Glutamatergic neuron (in vitro differentiated cells): ENCODE data around the gene ITCH. TPM values are rescaled to one million over a fixed set of nuclear protein-coding genes. Genes with fewer than 3 reads are reported as not detected.

Source experiments
- DNase-seq: peaks from one replicate; pipeline ENCODE4 v3.0.0; 2022
- H3K27ac Mint-ChIP-seq: one replicate; pipeline ENCODE4 v1.8.0; 2020; ENCODE audit warnings: mild to moderate bottlenecking, mixed read lengths, inconsistent platforms; ENCODE audit not compliant: unreplicated experiment
- H3K27me3 Mint-ChIP-seq: one replicate; pipeline ENCODE4 v1.8.0; 2020; ENCODE audit warnings: mild to moderate bottlenecking, moderate library complexity, mixed read lengths, inconsistent platforms; ENCODE audit not compliant: unreplicated experiment
- H3K36me3 Mint-ChIP-seq: one replicate; pipeline ENCODE4 v1.8.0; 2020; ENCODE audit warnings: mild to moderate bottlenecking, mixed read lengths, inconsistent platforms; ENCODE audit not compliant: unreplicated experiment
- H3K4me1 Mint-ChIP-seq: one replicate; pipeline ENCODE4 v1.8.0; 2020; ENCODE audit warnings: mild to moderate bottlenecking, low read depth, mixed read lengths, inconsistent platforms; ENCODE audit not compliant: unreplicated experiment
- H3K4me3 Mint-ChIP-seq: one replicate; pipeline ENCODE4 v1.8.0; 2020; ENCODE audit warnings: mild to moderate bottlenecking, mixed read lengths, inconsistent platforms; ENCODE audit not compliant: unreplicated experiment
- H3K9me3 Mint-ChIP-seq: one replicate; pipeline ENCODE4 v1.8.0; 2020; ENCODE audit warnings: mild to moderate bottlenecking, moderate library complexity, mixed read lengths, inconsistent platforms; ENCODE audit not compliant: unreplicated experiment
- total RNA-seq: library from RNA; stranded (reverse); fragmentation: NEBNext Ultra II Directional; extraction: Animal tissue kit (Norgen Biotek cat#: 25700); gene quantifications from one replicate; pipeline ENCODE4 v1.2.1, GENCODE V29; 2021; ENCODE audit not compliant: unreplicated experiment
- TF ChIP-seq, protein P1 (sequence below): fragments of 200-600 bp; sonication (generic); IDR thresholded peaks from one replicate; pipeline ENCODE4 v1.5.0; 2021; ENCODE audit not compliant: partially characterized antibody, unreplicated experiment

Gene ITCH
- total RNA-seq, 1 donor from 2014 or later, result 59.4 TPM

DNA sequence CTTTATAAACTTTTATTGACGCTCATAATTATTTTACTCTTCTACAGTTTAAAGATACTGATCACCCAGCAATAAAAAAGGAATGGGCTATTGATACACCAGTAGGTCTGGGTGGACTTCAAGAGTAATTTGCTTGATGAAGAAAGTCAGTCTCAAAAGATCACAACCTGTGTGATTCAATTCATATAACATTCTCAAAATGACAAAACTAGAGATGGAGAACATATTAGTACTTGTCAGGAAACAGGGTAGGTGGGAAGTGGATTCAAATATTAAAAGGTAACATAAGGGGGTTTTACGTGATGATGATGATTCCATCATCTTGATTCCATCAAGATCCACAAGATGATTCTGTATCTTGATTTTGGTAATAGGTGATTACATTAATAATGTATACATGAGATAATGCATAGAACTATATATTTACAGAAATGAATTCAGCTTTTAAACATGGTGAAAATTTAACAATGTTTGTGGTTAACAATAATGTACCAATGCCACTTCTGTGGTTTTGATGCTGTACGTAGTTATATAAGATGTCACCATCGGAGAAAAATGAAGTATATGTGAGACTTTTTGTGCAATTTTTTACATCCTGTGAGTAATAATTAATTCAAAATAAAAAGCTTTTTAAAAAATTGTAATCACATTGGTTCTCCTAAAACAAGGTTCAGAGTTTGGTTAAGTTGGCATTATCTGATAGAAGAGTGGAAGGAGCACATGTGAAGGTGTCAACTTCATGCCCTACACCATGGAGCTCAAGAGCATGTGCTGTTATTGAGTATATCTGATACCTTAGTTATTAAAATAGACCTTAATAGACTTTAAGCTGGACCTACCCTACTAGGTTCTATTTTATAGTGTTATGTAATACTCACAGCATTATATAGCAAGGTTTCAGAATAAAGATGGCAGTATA lies 86.9 kb downstream of the ITCH start:
- Mint-ChIP-seq H3K9me3 (no peaks in the 10 kb centered on the region), H3K27me3 (no peaks in the 10 kb centered on the region), H3K36me3 (no peaks in the 10 kb centered on the region), H3K4me3 (no peak overlapping the region), H3K27ac (no peak overlapping the region), H3K4me1 (no peaks in the 10 kb centered on the region)
- TF ChIP-seq, protein P1, sequence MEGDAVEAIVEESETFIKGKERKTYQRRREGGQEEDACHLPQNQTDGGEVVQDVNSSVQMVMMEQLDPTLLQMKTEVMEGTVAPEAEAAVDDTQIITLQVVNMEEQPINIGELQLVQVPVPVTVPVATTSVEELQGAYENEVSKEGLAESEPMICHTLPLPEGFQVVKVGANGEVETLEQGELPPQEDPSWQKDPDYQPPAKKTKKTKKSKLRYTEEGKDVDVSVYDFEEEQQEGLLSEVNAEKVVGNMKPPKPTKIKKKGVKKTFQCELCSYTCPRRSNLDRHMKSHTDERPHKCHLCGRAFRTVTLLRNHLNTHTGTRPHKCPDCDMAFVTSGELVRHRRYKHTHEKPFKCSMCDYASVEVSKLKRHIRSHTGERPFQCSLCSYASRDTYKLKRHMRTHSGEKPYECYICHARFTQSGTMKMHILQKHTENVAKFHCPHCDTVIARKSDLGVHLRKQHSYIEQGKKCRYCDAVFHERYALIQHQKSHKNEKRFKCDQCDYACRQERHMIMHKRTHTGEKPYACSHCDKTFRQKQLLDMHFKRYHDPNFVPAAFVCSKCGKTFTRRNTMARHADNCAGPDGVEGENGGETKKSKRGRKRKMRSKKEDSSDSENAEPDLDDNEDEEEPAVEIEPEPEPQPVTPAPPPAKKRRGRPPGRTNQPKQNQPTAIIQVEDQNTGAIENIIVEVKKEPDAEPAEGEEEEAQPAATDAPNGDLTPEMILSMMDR, result no peak
- DNase-seq, result no peak

DNA sequence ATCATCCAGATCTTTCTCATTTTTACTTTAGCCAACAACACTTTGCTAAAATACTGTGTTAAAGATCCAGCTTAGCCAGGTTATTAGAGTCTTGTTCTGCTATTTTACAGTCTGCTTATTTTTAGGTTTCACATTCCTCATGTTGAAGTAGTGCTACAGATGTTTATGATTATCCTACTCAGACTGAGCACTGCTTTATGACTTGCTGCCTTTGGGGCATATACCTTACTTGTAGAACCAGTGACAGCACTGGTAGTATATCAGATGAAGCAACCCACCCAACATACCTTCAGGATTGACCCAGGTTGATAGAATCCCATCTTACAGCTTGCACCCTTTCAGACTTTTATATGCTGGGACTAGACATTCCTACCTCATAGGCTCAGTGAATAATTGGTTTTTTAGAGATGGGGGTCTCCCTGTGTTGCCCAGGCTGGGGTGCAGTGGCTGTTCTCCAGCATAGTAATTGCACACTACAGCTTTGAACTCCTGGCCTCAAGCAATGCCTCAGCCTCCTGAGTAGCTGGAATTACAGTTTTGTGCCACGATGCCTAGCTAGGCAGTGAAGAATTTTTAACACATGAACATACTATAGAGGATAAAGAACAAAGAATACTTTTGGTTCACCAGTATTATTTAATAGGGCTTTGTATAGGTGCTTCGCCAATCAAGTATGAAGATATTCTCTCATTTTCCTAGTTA lies 89.4 kb downstream of the ITCH start:
- TF ChIP-seq, protein P1, result no peak
- Mint-ChIP-seq H3K9me3 (no peaks in the 10 kb centered on the region), H3K4me1 (no peaks in the 10 kb centered on the region), H3K4me3 (no peak overlapping the region), H3K27me3 (no peaks in the 10 kb centered on the region), H3K27ac (no peak overlapping the region), H3K36me3 (no peaks in the 10 kb centered on the region)
- DNase-seq, result no peak

DNA sequence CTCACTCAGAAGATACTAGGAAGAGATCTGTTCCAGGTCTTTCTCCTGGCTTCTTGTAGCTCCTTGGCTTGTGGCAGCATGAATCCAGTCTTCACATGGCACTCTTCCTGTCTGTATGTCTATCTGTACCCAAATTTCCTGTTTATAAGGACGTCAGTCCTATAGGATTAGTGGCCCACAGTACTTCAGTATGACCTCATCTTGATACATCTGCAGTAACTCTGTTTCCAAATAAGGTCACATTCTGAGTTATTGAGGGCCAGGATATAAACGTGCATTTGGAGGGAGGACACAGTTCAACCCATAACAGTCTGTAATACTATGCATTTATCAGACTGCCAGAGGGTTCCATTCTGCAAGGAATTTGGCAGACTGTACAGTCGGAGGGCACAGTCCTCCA lies 95.6 kb downstream of the ITCH start:
- H3K36me3 Mint-ChIP-seq, result no peaks in the 10 kb centered on the region
- TF ChIP-seq, protein P1, result no peak
- no peak for DNase-seq
- H3K27me3 Mint-ChIP-seq, result no peaks in the 10 kb centered on the region
- no peaks in the 10 kb centered on the region for H3K4me1 Mint-ChIP-seq
- no peaks in the 10 kb centered on the region for H3K9me3 Mint-ChIP-seq
- no peak overlapping the region for H3K4me3 Mint-ChIP-seq
- H3K27ac Mint-ChIP-seq, result no peak overlapping the region

DNA sequence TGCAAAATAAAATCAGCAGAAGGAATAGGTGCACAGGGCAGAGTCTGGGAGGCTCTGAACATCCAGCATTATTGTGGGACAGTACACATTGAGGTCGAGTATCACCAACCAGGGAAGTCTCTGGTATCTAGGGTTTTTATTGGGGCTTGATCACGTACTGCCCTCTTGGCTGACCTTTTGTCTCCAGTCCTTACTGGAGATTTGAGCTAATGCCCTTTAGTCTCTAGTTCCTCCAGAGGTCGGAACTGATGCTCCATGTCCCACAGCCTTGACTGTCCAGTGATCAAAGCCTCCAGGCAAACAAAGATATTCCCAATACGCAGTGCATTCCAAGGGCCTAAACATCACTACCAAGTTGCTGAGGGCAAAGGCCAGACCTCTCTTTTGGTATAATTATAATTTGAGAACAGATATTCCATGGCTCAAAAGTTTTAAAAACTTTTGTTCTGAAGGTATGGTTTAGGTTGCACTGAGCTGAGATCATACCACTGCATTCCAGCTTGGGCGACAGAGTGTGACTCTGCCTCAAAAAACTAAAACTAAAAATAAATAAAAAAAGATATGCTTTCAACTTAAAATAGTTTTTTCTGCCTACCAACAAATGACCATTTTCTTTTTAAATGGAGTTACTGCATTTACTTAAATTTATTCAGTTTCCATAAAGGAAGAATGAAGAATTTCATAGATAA lies 96.3 kb downstream of the ITCH start:
- Mint-ChIP-seq H3K4me3 (no peak overlapping the region), H3K9me3 (no peaks in the 10 kb centered on the region), H3K36me3 (no peaks in the 10 kb centered on the region), H3K27ac (no peak overlapping the region), H3K4me1 (no peaks in the 10 kb centered on the region), H3K27me3 (no peaks in the 10 kb centered on the region)
- TF ChIP-seq, protein P1, result no peak
- no peak for DNase-seq
